Measurements from ENCODE around the gene COPE.

DNA sequence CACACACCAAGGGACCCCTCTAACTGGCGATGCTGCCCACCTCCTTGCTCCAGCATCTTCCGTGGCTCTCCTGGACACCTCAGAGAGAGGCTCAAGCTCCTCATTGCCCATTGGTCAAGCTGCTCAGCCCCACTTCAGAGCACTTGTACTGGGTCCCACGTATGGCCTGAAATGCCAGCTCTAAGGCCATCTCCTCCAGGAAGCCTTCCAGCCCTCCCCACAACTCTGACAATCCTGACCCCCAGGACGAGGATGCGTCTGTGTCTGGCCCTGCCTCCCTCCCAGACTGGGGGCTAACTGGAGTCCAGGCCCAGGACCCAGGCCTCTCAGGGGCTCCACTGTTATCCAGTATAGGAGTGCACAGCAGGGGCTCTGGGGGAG, 29.8 kb upstream of the COPE start:
- TF ChIP-seq POLR2AphosphoS5 (IDR thresholded peaks at IDR 0.05; ENCODE audit: low read depth, low read length) (no peak), SIN3A (IDR thresholded peaks at IDR 0.05; ENCODE audit: borderline replicate concordance, insufficient read depth, low read length) (no peak)
- TF ChIP-seq, protein P1, sequence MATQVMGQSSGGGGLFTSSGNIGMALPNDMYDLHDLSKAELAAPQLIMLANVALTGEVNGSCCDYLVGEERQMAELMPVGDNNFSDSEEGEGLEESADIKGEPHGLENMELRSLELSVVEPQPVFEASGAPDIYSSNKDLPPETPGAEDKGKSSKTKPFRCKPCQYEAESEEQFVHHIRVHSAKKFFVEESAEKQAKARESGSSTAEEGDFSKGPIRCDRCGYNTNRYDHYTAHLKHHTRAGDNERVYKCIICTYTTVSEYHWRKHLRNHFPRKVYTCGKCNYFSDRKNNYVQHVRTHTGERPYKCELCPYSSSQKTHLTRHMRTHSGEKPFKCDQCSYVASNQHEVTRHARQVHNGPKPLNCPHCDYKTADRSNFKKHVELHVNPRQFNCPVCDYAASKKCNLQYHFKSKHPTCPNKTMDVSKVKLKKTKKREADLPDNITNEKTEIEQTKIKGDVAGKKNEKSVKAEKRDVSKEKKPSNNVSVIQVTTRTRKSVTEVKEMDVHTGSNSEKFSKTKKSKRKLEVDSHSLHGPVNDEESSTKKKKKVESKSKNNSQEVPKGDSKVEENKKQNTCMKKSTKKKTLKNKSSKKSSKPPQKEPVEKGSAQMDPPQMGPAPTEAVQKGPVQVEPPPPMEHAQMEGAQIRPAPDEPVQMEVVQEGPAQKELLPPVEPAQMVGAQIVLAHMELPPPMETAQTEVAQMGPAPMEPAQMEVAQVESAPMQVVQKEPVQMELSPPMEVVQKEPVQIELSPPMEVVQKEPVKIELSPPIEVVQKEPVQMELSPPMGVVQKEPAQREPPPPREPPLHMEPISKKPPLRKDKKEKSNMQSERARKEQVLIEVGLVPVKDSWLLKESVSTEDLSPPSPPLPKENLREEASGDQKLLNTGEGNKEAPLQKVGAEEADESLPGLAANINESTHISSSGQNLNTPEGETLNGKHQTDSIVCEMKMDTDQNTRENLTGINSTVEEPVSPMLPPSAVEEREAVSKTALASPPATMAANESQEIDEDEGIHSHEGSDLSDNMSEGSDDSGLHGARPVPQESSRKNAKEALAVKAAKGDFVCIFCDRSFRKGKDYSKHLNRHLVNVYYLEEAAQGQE (IDR thresholded peaks at IDR 0.05; ENCODE audit: insufficient read depth in 1 of 2, low read depth in 2 of 2, low read length in 2 of 2): no peak
